Hepatocyte (in vitro differentiated cells): Measurements from ENCODE around the gene IKZF1. TPM values are rescaled to one million over a fixed set of nuclear protein-coding genes. Genes with fewer than 3 reads are reported as not detected.

Experiments used
- DNase-seq: peaks from one replicate; pipeline ENCODE4 v3.0.0-alpha.2; 2016; ENCODE audit warnings: low spot score
- H2AFZ ChIP-seq: fragments of 200-600 bp; sonication (generic); 2 replicates; pipeline ENCODE4 v1.6.0; 2016; ENCODE audit warnings: antibody characterized with exemption, mild to moderate bottlenecking
- H3K27ac ChIP-seq: fragments of 200-600 bp; sonication (generic); 2 replicates; pipeline ENCODE4 v1.5.1; 2016; ENCODE audit warnings: mild to moderate bottlenecking
- H3K27me3 ChIP-seq: fragments of 200-600 bp; sonication (generic); 2 replicates; pipeline ENCODE4 v1.6.1; 2016
- H3K36me3 ChIP-seq: fragments of 200-600 bp; sonication (generic); replicated peaks from 2 replicates; pipeline ENCODE4 v1.5.1; 2016; ENCODE audit warnings: low read depth; ENCODE audit not compliant: insufficient read depth
- H3K4me1 ChIP-seq: fragments of 200-600 bp; sonication (generic); 2 replicates; pipeline ENCODE4 v1.5.1; 2016; ENCODE audit warnings: mild to moderate bottlenecking, moderate library complexity; ENCODE audit not compliant: insufficient read depth
- H3K4me2 ChIP-seq: fragments of 200-600 bp; sonication (generic); 2 replicates; pipeline ENCODE4 v1.6.0; 2016
- H3K4me3 ChIP-seq: fragments of 200-600 bp; sonication (generic); 2 replicates; pipeline ENCODE4 v1.5.1; 2016; ENCODE audit warnings: mild to moderate bottlenecking
- H3K79me2 ChIP-seq: fragments of 200-600 bp; sonication (generic); 2 replicates; pipeline ENCODE4 v1.6.0; 2017; ENCODE audit warnings: mild to moderate bottlenecking
- H3K9me2 ChIP-seq: fragments of 200-600 bp; sonication (generic); replicated peaks from 2 replicates; pipeline ENCODE4 v1.6.0; 2017; ENCODE audit warnings: mild to moderate bottlenecking; ENCODE audit not compliant: insufficient read depth
- H3K9me3 ChIP-seq: fragments of 200-600 bp; sonication (generic); 2 replicates; pipeline ENCODE4 v1.5.1; 2016; ENCODE audit warnings: low read depth, mild to moderate bottlenecking
- H4K20me1 ChIP-seq: fragments of 200-600 bp; sonication (generic); 2 replicates; pipeline ENCODE4 v1.6.0; 2016; ENCODE audit warnings: mild to moderate bottlenecking; ENCODE audit not compliant: insufficient read depth, poor library complexity, severe bottlenecking
- CTCF ChIP-seq: fragments of 200-600 bp; sonication (generic); IDR thresholded peaks from 2 replicates; pipeline ENCODE4 v1.5.1; 2016; ENCODE audit warnings: antibody characterized with exemption, mild to moderate bottlenecking; ENCODE audit not compliant: poor library complexity
- EZH2 ChIP-seq: fragments of 200-600 bp; sonication (generic); IDR thresholded peaks from 2 replicates; pipeline ENCODE4 v1.6.1; 2016; ENCODE audit warnings: antibody characterized with exemption, mild to moderate bottlenecking, borderline replicate concordance
- EZH2phosphoT487 ChIP-seq: fragments of 200-600 bp; sonication (generic); IDR thresholded peaks from one replicate; pipeline ENCODE4 v1.6.1; 2018; ENCODE audit warnings: antibody characterized with exemption, mild to moderate bottlenecking, low read depth, moderate library complexity; ENCODE audit not compliant: unreplicated experiment, severe bottlenecking
- WGBS: methylation state at CpG from one replicate; pipeline ENCODE4 v1.1.6; 2016; ENCODE audit warnings: low lambda C conversion rate; ENCODE audit errors: missing lambda C conversion rate; 5-methylcytosine and 5-hydroxymethylcytosine counted together
- polyA plus RNA-seq: library from polyadenylated mRNA; unstranded; fragments of >200 nt; fragmentation: Nextera tagmentation; extraction: Ambion mirVana; gene quantifications from 2 replicates; pipeline ENCODE4 v1.2.1, GENCODE V29; 2016
- total RNA-seq: library from RNA; depleted of rRNA; stranded (reverse); fragments of >200 nt; gene quantifications from 2 replicates; pipeline ENCODE4 v1.2.3, GENCODE V29; 2014

The IKZF1 gene
- total and polyA plus RNA-seq, 2 experiments from 2014 or later, result 0.16 to 0.47 TPM

GRCh38 chr7:50266635-50267386, 37.7 kb upstream of the IKZF1 start:
- no peaks in the 10 kb centered on the region for H3K9me2 ChIP-seq
- WGBS, result 80% methylated on average over 11 of the region's 11 CpGs

GRCh38 chr7:50267525-50268041, 36.9 kb upstream of the IKZF1 start:
- Histone ChIP-seq H3K27ac (no peak overlapping the region), H3K4me1 (no peaks in the 10 kb centered on the region), H3K36me3 (no peaks in the 10 kb centered on the region), H3K9me2 (no peaks in the 10 kb centered on the region), H3K79me2 (no peaks in the 10 kb centered on the region), H3K27me3 (no peaks in the 10 kb centered on the region), H3K4me2 (no peak overlapping the region), H3K4me3 (no peak overlapping the region), H4K20me1 (no peaks in the 10 kb centered on the region), H3K9me3 (no peaks in the 10 kb centered on the region), H2AFZ (no peak overlapping the region)
- DNase-seq, result no peak
- WGBS, result 83% methylated on average over 2 of the region's 2 CpGs
- no peak for TF ChIP-seq EZH2phosphoT487
- no peak for TF ChIP-seq CTCF
- no peak for TF ChIP-seq EZH2

More at GRCh38 chr7:50266635-50267386, 37.7 kb upstream of the IKZF1 start:
- no peak for TF ChIP-seq CTCF
- no peak for TF ChIP-seq EZH2
- no peak for TF ChIP-seq EZH2phosphoT487
- H4K20me1 ChIP-seq, result no peaks in the 10 kb centered on the region
- H3K4me3 ChIP-seq, result no peak overlapping the region
- no peaks in the 10 kb centered on the region for H3K36me3 ChIP-seq
- H3K4me2 ChIP-seq, result no peak overlapping the region
- H3K4me1 ChIP-seq, result no peaks in the 10 kb centered on the region
- H3K27ac ChIP-seq, result no peak overlapping the region
- H3K27me3 ChIP-seq, result no peaks in the 10 kb centered on the region
- no peak overlapping the region for H2AFZ ChIP-seq
- H3K79me2 ChIP-seq, result no peaks in the 10 kb centered on the region
- no peaks in the 10 kb centered on the region for H3K9me3 ChIP-seq
- no peak for DNase-seq

GRCh38 chr7:50268223-50268622, 36.3 kb upstream of the IKZF1 start:
- Histone ChIP-seq H3K27me3 (no peaks in the 10 kb centered on the region), H4K20me1 (no peaks in the 10 kb centered on the region), H3K36me3 (no peaks in the 10 kb centered on the region), H3K9me3 (no peaks in the 10 kb centered on the region), H3K79me2 (no peaks in the 10 kb centered on the region), H3K4me2 (no peak overlapping the region), H3K27ac (no peak overlapping the region), H3K4me3 (no peak overlapping the region), H3K9me2 (no peaks in the 10 kb centered on the region), H3K4me1 (no peaks in the 10 kb centered on the region), H2AFZ (no peak overlapping the region)
- WGBS, result 100% methylated on average over 4 of the region's 4 CpGs
- DNase-seq, result no peak
- TF ChIP-seq CTCF (no peak), EZH2 (no peak), EZH2phosphoT487 (no peak)
